GM08714 (cell line): ENCODE results near the gene NR2F1.

Experiments used
- H3K4me3 ChIP-seq: fragments of 200-500 bp; sonication (Bioruptor generic); 2 replicates; pipeline ENCODE4 v1.5.1; 2014; ENCODE audit warnings: mild to moderate bottlenecking, low read length, inconsistent platforms
- ZNF274 ChIP-seq: IDR thresholded peaks from 2 replicates; pipeline ENCODE4 v1.6.1; 2012; ENCODE audit warnings: mild to moderate bottlenecking, low read depth, low read length

Gene NR2F1

DNA sequence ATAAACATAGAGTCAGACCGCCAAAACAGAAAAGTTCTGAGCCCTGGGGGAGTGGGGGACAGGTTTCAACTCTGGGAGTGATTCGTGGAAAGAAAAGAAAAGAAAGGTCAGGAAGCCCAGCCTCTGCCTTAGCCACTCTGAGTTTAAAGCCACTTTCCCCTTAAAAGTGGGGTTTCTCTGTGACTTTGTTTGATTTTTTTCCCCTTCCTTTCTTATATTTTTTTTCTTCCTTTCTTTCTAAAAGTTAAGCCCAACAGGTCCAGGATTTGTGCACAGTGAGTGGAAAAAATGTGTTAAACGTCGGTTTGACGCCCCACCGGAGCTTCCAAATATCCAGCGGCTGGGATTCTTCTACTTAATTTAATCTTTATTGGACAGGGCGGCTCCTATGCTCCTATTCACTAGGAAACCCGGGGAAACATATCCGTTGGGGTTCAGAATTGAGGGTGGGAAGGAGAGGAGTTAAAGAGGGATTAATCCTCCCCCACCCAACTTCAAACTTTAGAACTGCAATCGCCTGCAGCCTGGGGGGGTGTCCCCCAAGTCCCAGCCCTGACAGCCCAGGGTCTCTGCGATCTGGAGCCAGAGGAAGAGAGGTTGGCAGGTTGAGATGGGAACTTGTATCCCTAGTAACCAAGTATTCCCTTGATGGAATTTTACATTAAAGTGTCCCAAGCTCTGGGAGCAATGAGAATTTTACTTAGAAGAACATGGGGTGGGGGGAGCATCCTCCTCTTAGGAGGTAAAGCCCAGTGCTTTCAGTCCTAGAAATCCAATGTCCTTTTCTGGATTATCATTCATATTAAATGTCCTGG is 8.3 kb upstream of the NR2F1 start:
- no peak overlapping the region for H3K4me3 ChIP-seq
- no peak for TF ChIP-seq ZNF274

DNA sequence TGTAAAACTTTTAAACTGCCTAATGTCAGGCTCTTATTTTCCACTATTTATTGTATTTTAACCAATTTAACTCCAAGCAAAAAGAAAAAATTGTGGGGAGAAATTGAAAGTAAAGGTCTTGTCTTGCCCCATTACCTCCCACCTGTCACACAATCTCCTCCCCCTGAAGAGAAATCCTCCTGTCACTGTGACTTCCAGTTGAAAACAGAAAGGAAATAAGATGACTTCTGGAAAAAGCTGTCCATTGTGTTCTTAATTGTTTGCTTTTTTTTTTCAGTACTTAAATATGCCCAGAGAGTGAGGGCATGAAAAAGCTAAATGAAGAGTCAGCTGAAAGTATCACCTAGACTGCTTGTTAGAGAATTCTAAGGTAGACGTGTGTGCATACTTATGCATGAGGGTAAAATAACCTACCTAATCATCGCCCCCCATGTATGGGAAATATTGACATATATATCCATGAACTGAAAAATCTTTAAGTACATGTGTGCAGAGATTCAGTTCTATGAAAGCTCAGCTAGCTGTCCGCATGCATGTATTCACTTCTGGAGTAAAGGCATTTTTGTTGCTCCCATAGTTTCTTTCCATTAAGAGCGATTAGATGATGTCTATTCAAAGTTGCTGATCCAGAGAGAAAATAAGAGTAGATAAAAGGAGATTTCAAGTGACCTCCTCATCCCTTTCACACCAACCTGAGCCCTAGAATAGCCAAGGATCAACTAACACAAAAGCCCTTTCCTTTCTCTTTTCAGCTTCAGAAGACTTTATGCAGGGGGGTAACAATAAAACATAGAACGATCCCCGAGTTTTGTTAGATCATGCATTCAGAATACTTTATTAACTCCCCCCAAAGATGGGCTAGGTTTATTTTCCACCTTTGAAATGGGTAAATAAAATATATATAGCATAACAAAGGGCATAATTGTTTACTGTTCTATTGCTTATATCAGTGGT is 7.3 kb upstream of the NR2F1 start:
- no peak overlapping the region for H3K4me3 ChIP-seq
- no peak for TF ChIP-seq ZNF274

DNA sequence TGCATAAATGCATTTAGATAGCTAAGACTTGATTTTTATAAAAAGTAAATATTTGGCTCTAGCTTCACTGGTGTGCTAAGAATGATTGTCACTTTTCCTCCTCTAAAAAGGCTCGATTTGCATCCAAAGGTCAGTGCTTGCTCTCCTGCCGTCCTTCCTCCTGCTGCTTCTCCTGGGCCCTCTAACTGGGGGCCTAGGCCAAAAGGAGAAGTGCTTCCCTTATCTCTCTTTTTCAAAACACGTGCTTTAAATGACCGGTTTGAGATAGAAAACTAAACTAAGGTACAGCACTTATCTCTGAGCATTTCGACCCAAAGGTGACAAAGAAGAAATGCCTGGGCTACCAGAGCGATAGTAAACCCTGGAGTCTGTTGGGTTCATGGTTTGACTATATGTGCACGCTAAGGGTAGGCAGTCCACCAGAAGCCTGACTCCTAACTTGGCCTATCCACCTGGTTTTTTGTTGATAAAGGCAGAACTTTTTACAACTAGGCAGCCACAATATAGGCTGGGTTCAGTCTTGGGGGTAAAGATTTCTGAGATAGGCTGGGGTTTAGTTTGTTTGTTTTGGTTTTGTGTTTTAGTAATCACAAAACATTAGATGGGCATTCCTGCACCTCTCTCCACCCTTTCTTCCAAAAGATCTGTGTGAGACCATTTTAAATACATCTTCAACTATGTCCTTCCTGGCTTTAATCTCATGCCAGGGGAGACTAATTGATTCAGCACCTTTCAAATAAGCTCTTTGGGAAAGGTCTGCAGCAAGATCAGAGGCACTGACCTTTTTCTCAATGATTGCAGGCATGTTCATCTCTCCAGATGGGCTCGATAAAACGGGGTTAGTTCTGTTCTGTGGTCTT is 5.8 kb upstream of the NR2F1 start:
- no peak for TF ChIP-seq ZNF274
- H3K4me3 ChIP-seq: no peak overlapping the region

DNA sequence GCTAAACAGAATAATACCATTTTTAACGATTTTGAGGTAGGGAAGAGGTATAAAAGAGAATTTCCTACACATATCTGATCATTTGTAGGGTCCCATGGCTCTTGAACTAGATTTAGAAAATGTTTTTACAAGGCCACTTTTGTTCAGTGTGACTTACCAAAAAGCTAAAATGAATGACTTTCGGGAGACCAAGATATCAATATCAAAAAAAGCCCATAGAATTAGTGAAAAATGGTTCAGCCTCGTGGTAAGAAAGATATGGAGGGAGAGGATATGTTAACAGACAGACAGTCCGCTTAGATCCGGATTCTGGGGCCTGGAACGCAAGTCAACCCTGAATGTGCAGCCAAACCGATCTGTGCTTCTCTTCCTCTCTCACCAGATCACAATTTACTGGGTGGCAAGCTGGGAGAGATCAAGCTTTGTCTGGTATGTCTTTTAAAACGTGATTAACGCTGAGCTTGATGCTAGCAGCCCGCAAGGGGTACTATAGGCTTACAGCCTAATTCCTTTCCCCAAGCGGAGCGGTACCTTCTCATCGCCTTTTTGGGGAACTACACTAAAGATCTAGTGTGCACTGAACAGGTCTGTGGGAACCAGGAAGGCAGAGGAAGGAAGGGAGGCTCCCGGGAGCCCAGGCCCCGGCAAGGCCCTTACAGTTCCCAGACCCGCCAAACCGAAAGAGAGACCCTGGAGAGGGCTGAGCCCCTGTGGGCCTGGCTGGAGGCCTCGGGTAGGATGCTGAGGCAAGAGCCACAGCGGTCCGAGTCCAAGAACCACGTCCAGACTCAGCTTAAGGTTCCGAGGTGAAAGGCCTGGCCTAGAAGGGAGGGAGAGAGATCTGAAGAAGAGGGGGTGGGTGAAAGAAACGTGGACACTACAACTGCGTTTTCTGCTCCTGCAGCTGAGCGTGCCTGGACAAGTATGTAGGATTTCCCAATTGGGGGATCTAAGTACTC is 4.9 kb upstream of the NR2F1 start:
- no peak for TF ChIP-seq ZNF274
- H3K4me3 ChIP-seq: no peak overlapping the region

DNA sequence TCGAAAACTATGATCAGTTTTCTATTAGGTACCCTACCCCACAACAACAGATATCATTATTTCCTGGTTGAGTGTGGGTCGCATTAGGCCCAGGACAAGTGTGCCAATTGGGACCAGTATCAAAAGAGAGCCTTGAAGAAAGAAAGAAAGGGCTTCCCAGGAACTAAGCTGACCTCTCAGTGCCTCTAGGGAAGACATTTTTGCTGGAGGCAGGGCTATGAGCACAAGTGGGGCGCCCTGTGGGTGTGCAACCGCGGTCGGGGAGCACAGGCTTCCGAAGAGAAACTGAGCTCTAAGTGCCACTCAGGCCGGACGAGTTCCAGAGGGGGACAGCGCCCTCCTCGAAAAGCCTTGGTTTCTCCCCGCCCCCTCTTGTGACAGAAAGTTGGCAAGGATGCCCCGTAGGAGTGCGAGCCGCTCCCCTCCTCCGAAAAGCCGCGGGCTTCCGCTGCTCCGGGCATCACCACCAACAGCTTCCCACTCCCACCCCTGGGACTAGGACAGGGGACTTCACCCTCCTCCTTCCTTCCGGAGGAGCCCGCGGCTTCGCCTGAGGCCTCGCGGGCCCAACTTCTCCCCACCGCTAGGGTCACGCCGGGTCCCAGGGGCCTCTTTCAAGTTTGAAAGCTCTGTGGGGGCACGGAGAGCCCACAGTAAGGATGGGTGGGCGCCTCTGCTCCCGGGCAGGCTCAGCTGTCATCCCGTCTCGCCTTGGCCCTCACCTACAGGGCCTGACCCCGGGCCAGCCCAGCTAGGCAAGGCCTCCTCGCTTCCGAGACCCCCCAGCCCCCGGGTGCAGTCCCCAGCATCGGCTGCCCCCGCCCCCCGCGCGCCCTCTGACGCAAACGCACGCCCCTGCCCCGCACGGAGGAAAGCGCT is 4.0 kb upstream of the NR2F1 start:
- no peak for TF ChIP-seq ZNF274
- no peak overlapping the region; the same call in 1 of the 2 replicates for H3K4me3 ChIP-seq

DNA sequence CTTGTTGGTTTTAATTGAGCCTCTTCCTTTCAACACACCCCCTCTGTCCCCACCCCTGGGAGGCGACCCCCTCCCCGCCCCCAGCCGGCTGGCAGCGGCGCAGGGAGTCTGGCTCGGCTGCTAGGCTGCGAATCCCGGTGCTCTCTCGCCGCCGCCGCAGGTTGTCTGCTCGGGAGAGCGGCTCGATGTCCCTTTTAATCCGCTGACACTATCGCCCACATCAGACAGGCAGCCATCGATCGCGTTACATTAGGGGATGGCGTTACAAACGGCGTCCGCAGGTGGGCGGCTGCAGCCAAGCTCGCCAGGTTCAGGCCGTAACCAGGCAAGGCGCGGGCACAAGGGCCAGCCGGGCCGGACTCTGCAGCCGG is 3.3 kb upstream of the NR2F1 start:
- peak overlapping the region; percentile 58; the same call in 1 of the 2 replicates for H3K4me3 ChIP-seq
- no peak for TF ChIP-seq ZNF274

DNA sequence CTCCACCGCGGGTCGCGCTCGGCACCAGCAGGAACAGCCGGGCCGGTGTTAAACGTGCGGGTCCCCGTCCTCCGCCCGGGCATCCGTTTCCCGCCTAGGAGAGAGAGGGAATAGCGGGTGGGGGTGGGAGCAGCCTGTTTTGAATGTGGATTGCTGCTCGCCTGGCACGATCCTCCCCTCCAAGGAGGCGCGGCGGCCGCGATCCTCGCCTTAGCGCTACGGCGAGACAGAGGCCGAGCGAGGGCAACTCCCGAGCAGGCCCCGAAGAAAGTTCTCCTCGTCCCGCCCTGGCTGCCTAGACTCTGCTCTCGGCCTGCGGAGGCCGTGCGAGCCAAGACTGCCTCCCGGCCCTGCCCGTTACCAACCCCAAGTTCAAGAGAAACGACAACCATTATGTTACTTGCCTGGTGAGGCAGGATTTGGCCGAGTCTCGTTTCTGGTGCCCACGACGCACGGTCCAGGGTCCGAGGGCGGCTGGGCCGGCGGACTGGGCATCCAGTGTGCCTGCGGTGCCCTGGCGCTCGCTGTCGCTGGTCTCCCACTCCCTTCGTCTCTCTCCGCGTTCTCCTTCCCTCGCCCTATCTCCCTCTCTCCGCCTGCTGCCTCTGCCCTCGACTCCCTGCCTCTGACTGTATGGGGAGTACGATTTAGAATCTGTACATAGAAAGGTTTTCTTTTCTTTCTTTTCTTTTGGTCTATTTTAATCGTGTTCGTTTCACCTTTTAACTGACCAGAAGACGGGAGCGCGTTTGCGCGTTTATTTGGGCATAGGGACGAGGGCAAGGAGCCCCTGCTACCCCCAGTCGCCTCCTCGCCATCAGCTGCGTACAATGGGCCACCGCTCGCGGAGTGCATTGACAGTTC is 2.7 kb upstream of the NR2F1 start:
- H3K4me3 ChIP-seq: peak overlapping the region; percentile 58
- no peak for TF ChIP-seq ZNF274

DNA sequence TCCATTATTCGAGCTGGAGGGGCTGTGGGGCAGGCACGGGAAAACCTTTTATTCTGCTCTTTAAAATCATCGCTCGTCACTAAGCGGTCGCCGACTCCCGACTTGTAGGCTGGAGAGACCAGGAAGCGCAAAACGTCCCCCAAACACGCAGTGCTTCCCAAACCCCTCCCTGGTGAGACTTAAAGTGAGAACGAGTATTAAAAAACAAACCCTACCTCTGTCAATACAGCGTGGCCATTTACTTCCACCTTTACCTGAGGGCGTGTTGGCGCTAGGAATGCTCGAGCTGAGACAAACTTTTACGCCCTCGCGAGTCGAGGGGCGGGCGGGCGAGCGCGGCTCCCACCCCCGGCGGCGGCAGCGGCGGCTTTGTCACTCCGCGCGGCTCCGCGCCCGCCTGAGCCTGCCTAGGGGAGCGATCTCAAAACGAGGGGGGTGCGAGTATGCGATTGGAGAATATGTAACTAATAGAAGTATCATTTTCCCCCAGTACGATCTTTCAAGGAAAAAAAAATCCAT is 2.0 kb upstream of the NR2F1 start, which contains the start of gene NR2F1-AS1:
Gene NR2F1-AS1, minus strand, starts transcription at position 293 of the 519 bp plus-strand sequence.
- no peak for TF ChIP-seq ZNF274
- H3K4me3 ChIP-seq: peak within 1 kb of the TSS; percentile 58

DNA sequence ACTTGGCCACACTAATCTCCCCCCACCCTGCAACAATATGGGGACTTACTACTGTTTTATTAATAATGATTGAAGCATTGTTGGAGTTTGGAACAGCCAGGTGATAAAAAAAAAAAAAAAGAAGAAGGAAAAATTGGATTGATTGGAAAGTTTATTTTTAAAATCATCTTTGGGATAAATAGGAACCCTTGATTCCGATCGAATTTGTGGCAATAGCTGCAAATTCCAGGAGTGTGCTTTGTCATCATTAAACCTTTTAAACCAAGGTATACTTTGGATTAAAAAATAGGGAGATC is 907 bp upstream of the NR2F1 start:
- H3K4me3 ChIP-seq: peak overlapping the region; percentile 58
- no peak for TF ChIP-seq ZNF274

DNA sequence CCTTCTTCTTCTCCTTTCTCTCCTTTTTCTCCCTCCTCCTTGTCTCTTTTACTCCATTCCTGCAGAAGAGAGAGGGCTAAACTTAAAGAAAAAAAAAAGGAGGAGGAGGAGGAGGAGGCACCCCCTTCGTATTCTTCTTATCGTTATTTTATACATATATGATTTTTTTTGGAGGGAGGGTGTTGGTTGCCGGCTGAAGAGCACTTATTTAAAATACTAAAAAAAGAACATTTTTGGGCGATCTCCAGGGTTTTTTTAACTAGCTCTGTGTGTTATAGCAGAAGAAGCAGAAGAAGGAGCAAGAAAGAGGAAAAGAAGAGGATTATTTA is 381 bp downstream of the NR2F1 start:
- peak overlapping the region; percentile 54; the same call in 1 of the 2 replicates for H3K4me3 ChIP-seq
- no peak for TF ChIP-seq ZNF274

DNA sequence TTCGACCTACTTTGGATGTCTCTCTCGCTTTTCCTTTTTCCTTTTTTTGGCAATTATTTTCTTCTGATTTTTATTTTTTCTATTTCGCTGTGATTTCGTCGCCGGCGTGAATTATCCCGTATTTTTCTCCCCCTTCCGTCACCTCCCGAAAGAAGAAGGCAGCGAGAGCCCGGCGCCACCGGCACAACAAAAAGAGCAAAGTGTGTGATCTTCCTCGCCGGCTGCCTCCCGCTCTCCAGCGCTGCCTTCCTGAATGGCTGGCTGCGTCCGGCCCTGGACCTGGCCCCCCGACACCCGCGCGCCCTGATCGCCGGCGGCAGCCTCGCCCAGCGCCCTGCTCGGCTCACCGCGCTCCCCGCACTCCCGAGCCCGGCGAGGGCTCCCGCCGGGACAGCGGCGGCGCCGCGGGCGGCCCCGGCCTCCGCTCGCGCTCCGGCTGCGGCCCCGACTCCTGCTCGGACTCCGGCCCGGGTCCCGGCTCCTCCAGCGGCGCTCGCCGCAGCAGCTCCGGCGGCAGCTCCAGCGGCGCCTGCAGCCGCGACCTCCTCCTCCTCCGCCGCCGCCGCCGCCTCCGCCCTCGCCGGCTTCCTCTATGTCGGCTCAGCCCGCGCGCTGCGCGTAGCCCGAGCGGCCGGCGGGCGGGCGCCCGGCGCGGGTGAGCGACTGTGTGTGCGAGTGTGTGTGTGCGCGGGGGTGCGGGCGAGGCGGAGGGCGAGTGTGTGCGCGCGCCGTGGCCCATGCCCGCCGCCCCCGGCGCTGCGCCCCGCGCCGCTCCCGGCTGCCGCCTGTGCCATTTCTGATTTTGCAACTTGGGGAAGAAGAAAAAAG is 960 bp downstream of the NR2F1 start:
- H3K4me3 ChIP-seq: peak overlapping the region; percentile 54
- TF ChIP-seq ZNF274: no peak
